Trophoblast cell (in vitro differentiated cells and primary cell): ENCODE measurements around the gene AIG1.

Experiments
- DNase-seq, 2 donors: peaks; one replicate each; pipeline ENCODE4 v3.0.0-alpha.2; 2016
- H2AFZ ChIP-seq: 2 replicates; pipeline ENCODE4 v1.6.1; 2013; ENCODE audit warnings: low read length, moderate library complexity, mild to moderate bottlenecking; ENCODE audit not compliant: insufficient read depth, poor library complexity
- H2AK5ac ChIP-seq: 2 replicates; pipeline ENCODE4 v1.6.1; 2013; ENCODE audit warnings: mild to moderate bottlenecking, low read length
- H2BK120ac ChIP-seq: 2 replicates; pipeline ENCODE4 v1.6.1; 2013; ENCODE audit warnings: low read length, mild to moderate bottlenecking, moderate library complexity; ENCODE audit not compliant: insufficient read depth, poor library complexity
- H2BK12ac ChIP-seq: 2 replicates; pipeline ENCODE4 v1.6.1; 2013; ENCODE audit warnings: mild to moderate bottlenecking, low read length, moderate library complexity
- H2BK5ac ChIP-seq: 2 replicates; pipeline ENCODE4 v1.6.1; 2013; ENCODE audit warnings: low read length, low read depth, moderate library complexity, mild to moderate bottlenecking; ENCODE audit not compliant: poor library complexity
- H3K14ac ChIP-seq: 2 replicates; pipeline ENCODE4 v1.6.1; 2013; ENCODE audit warnings: mild to moderate bottlenecking, low read length
- H3K18ac ChIP-seq: 2 replicates; pipeline ENCODE4 v1.6.1; 2013; ENCODE audit warnings: mild to moderate bottlenecking, low read length
- H3K23ac ChIP-seq: 2 replicates; pipeline ENCODE4 v1.6.1; 2013; ENCODE audit warnings: low read length
- H3K27ac ChIP-seq: 2 replicates; pipeline ENCODE4 v1.5.1; 2013; ENCODE audit warnings: low read depth, mild to moderate bottlenecking, inconsistent platforms, low read length, moderate library complexity
- H3K27me3 ChIP-seq: 2 replicates; pipeline ENCODE4 v1.6.1; 2013; ENCODE audit warnings: inconsistent platforms, mild to moderate bottlenecking, low read length, moderate library complexity; ENCODE audit not compliant: insufficient read depth
- H3K36me3 ChIP-seq, 2 experiments: 1 replicate in 1 of 2; 2 replicates in 1 of 2; pipeline ENCODE4 v1.6.1; 2013; ENCODE audit warnings: low read length in 2 of 2, mild to moderate bottlenecking in 2 of 2, moderate library complexity in 1 of 2; ENCODE audit not compliant: insufficient read depth in 2 of 2, control insufficient read depth in 1 of 2
- H3K4ac ChIP-seq: 2 replicates; pipeline ENCODE4 v1.6.1; 2013; ENCODE audit warnings: low read depth, mild to moderate bottlenecking, low read length, moderate library complexity
- H3K4me1 ChIP-seq, 2 experiments: 1 replicate in 1 of 2; 2 replicates in 1 of 2; pipeline ENCODE4 v1.6.1; 2013; ENCODE audit warnings: low read length in 2 of 2, mild to moderate bottlenecking in 2 of 2, moderate library complexity in 1 of 2; ENCODE audit not compliant: insufficient read depth in 2 of 2, control insufficient read depth in 1 of 2
- H3K4me2 ChIP-seq: 2 replicates; pipeline ENCODE4 v1.6.1; 2013; ENCODE audit warnings: inconsistent platforms, mild to moderate bottlenecking, low read length, moderate library complexity
- H3K4me3 ChIP-seq: 2 replicates; pipeline ENCODE4 v1.5.1; 2013; ENCODE audit warnings: mild to moderate bottlenecking, low read depth, low read length, inconsistent platforms
- H3K79me1 ChIP-seq: one replicate; pipeline ENCODE4 v1.6.1; 2013; ENCODE audit warnings: low read length
- H3K79me2 ChIP-seq: 2 replicates; pipeline ENCODE4 v1.6.1; 2013; ENCODE audit warnings: low read length, mild to moderate bottlenecking; ENCODE audit not compliant: control insufficient read depth, insufficient read depth, poor library complexity
- H3K9ac ChIP-seq: 2 replicates; pipeline ENCODE4 v1.6.1; 2013; ENCODE audit warnings: mild to moderate bottlenecking, low read length
- H3K9me3 ChIP-seq: 2 replicates; pipeline ENCODE4 v1.6.1; 2013; ENCODE audit warnings: low read depth, mild to moderate bottlenecking, control low read depth, inconsistent platforms, low read length; ENCODE audit not compliant: insufficient read depth
- H4K12ac ChIP-seq: 2 replicates; pipeline ENCODE4 v1.6.1; 2013; ENCODE audit warnings: low read depth, mild to moderate bottlenecking, low read length, moderate library complexity
- H4K8ac ChIP-seq: 2 replicates; pipeline ENCODE4 v1.6.1; 2013; ENCODE audit warnings: low read depth, mild to moderate bottlenecking, low read length, moderate library complexity
- H4K91ac ChIP-seq: one replicate; pipeline ENCODE4 v1.6.1; 2013; ENCODE audit warnings: low read depth, mild to moderate bottlenecking, low read length, moderate library complexity
- WGBS: extraction: QIAGEN DNeasy Blood & Tissue Kit; methylation state at CpG from one replicate; pipeline ENCODE4 v1.1.7; 2013; ENCODE audit warnings: missing lambda C conversion rate; ENCODE audit not compliant: insufficient read length, insufficient coverage; ENCODE audit errors: extremely low coverage; 5-methylcytosine and 5-hydroxymethylcytosine counted together

Gene AIG1

DNA sequence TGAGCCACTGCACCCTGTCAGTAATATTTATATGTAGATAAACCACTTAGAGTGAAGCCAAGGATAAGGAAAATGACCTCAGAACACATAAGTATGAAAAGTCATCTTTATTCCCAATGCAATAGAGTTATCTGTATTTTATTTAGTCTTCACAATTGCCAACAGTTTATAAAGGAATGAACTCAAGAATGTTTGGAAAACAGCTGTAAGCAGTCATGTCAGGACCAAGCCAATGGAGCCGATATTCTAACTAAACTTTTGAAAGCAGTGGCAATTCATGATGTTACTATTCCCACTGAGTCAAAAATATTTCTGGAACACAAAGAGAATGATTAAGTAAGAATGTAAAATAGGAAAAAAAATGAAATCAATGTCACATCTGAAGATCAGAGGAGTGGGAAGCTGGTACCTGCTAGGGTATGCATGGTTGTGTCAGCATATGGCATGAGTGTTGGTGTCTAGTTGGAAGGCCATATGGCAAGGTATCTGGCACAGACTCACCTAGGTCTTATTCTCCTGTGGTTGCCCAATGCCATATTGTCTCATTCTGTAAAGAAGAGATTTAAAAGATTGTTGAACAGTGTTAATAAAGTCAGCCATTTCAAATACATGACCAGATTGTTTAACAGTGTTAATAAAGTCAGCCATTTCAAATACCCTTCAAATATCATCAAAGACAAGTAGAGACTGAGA is 271.6 kb downstream of the AIG1 start:
- H3K14ac ChIP-seq, result no peak overlapping the region
- no peak overlapping the region for H3K27ac ChIP-seq
- no peak overlapping the region for H2AFZ ChIP-seq
- no peak overlapping the region for H3K4me2 ChIP-seq
- H3K9ac ChIP-seq, result no peak overlapping the region
- no peak overlapping the region for H3K4ac ChIP-seq
- H3K79me1 ChIP-seq, result no peaks in the 10 kb centered on the region
- no peaks in the 10 kb centered on the region for H3K9me3 ChIP-seq
- peaks cover 0 to 2% of the 10 kb centered on the region in 2 experiments for H3K4me1 ChIP-seq
- H3K79me2 ChIP-seq, result no peaks in the 10 kb centered on the region
- no peak overlapping the region for H3K23ac ChIP-seq
- no peak overlapping the region for H2AK5ac ChIP-seq
- no peak for DNase-seq
- no CpG with 5 or more reads among the region's 1 CpG for WGBS
- no peak overlapping the region for H3K4me3 ChIP-seq
- no peak overlapping the region for H2BK12ac ChIP-seq
- no peaks in the 10 kb centered on the region for H3K36me3 ChIP-seq
- no peak overlapping the region for H3K18ac ChIP-seq
- no peak overlapping the region for H4K91ac ChIP-seq
- no peaks in the 10 kb centered on the region for H3K27me3 ChIP-seq
- no peak overlapping the region for H4K12ac ChIP-seq
- H4K8ac ChIP-seq, result no peak overlapping the region
- H2BK120ac ChIP-seq, result no peak overlapping the region
- no peak overlapping the region for H2BK5ac ChIP-seq

DNA sequence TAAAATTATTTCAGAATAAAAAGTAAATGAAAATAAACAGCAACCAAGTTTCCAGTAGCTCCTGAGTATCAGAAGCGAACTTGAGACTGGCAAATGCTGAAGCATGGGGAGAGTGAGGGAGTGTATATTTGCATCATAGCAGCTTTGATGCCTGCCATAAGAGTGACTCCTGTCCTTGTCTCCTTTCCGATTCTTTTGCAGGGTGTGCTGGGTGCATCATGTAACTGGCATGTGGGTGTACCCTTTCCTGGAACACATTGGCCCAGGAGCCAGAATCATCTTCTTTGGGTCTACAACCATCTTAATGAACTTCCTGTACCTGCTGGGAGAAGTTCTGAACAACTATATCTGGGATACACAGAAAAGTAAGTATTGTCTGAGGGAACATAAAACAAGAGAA is 272.4 kb downstream of the AIG1 start:
- no peak overlapping the region for H4K8ac ChIP-seq
- H3K9ac ChIP-seq, result no peak overlapping the region
- no peak for DNase-seq
- H2AFZ ChIP-seq, result no peak overlapping the region
- H3K4ac ChIP-seq, result no peak overlapping the region
- H3K27ac ChIP-seq, result no peak overlapping the region
- H3K36me3 ChIP-seq, result no peaks in the 10 kb centered on the region
- no peak overlapping the region for H3K18ac ChIP-seq
- H3K14ac ChIP-seq, result no peak overlapping the region
- no CpG with 5 or more reads among the region's 2 CpGs for WGBS
- H2BK12ac ChIP-seq, result no peak overlapping the region
- no peak overlapping the region for H2BK5ac ChIP-seq
- H3K79me2 ChIP-seq, result no peaks in the 10 kb centered on the region
- peaks cover 0 to 2% of the 10 kb centered on the region in 2 experiments for H3K4me1 ChIP-seq
- H3K79me1 ChIP-seq, result no peaks in the 10 kb centered on the region
- no peak overlapping the region for H3K4me2 ChIP-seq
- no peaks in the 10 kb centered on the region for H3K9me3 ChIP-seq
- H2BK120ac ChIP-seq, result no peak overlapping the region
- H3K27me3 ChIP-seq, result no peaks in the 10 kb centered on the region
- no peak overlapping the region for H4K12ac ChIP-seq
- no peak overlapping the region for H4K91ac ChIP-seq
- H3K23ac ChIP-seq, result no peak overlapping the region
- H2AK5ac ChIP-seq, result no peak overlapping the region
- H3K4me3 ChIP-seq, result no peak overlapping the region

DNA sequence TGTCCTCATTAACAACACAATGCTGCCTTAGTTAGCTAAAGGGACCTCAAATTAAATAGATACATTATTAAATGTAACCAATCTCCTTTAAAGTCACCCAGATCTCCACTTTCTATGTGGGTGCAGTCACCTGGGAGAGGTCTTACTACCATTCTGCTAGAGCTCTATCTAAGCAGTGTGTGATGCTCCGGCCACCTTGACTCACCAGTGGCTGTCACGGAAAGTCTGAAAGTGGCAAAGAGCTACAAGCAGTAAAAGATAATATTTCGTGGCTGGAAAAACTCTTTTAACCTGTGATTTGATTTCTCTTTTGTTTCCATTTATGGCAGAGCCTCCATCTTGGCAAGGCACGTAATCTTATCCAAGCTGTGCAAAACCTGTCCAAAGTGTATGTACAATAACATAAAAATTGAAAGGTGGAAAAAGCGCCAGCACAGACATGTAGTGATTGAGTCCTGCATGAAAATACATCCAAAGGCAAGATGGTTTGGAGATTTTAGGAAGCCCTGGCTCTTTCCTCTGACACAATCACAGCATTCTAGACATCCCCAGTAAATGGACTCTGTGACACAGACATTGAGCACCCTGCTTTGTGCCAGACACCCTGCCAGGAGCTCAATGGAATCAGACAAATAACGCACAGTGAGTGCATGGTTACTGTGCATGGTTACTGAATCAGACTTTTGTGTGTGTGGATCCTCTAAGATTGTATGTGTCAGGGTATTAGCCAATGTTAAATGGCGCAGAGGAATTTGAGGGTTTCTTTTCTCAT is 273.2 kb downstream of the AIG1 start:
- H2BK12ac ChIP-seq, result no peak overlapping the region
- no CpG with 5 or more reads among the region's 7 CpGs for WGBS
- no peak overlapping the region for H3K4ac ChIP-seq
- no peak overlapping the region for H2AK5ac ChIP-seq
- H3K79me1 ChIP-seq, result no peaks in the 10 kb centered on the region
- no peak for DNase-seq
- H4K91ac ChIP-seq, result no peak overlapping the region
- no peak overlapping the region for H3K4me3 ChIP-seq
- H3K4me1 ChIP-seq, result peaks cover 0 to 2% of the 10 kb centered on the region in 2 experiments
- no peaks in the 10 kb centered on the region for H3K36me3 ChIP-seq
- H3K4me2 ChIP-seq, result no peak overlapping the region
- H2BK5ac ChIP-seq, result no peak overlapping the region
- no peak overlapping the region for H4K12ac ChIP-seq
- no peak overlapping the region for H4K8ac ChIP-seq
- H3K23ac ChIP-seq, result no peak overlapping the region
- H2AFZ ChIP-seq, result no peak overlapping the region
- no peak overlapping the region for H3K14ac ChIP-seq
- no peaks in the 10 kb centered on the region for H3K79me2 ChIP-seq
- no peaks in the 10 kb centered on the region for H3K9me3 ChIP-seq
- H3K27me3 ChIP-seq, result no peaks in the 10 kb centered on the region
- H3K18ac ChIP-seq, result no peak overlapping the region
- no peak overlapping the region for H3K27ac ChIP-seq
- H2BK120ac ChIP-seq, result no peak overlapping the region
- no peak overlapping the region for H3K9ac ChIP-seq

DNA sequence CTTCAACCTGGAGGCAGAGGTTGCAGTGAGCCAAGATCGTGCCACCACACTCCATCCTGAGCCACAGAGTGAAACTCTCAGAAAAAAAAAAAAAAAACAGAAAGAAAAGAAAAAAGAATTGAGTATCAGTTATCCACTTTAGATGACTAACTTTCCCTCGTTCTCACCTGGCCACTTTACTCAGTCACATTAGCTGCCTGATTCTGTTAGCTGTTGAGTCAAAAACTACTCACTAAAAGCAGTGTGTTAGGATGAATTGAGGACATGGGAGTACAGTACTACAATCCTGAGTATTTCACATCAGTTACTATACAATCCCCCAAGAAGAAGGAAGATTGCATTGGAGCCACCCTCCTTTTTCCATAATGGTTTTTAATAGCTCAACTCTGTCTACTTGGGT is 275.2 kb downstream of the AIG1 start:
- Histone ChIP-seq H2AK5ac (no peak overlapping the region), H3K18ac (no peak overlapping the region), H2BK5ac (no peak overlapping the region), H3K27ac (no peak overlapping the region), H2AFZ (no peak overlapping the region), H3K9ac (no peak overlapping the region), H3K4ac (no peak overlapping the region), H3K4me2 (no peak overlapping the region), H2BK12ac (no peak overlapping the region), H4K91ac (no peak overlapping the region), H4K8ac (no peak overlapping the region), H3K36me3 (no peaks in the 10 kb centered on the region), H3K79me1 (no peaks in the 10 kb centered on the region), H3K4me1 (peaks cover 0 to 2% of the 10 kb centered on the region in 2 experiments), H3K14ac (no peak overlapping the region), H3K79me2 (no peaks in the 10 kb centered on the region), H3K27me3 (no peaks in the 10 kb centered on the region), H3K9me3 (no peaks in the 10 kb centered on the region), H3K23ac (no peak overlapping the region), H4K12ac (no peak overlapping the region), H2BK120ac (no peak overlapping the region), H3K4me3 (no peak overlapping the region)
- no peak for DNase-seq
- whole genome bisulfite sequencing, result no CpG with 5 or more reads among the region's 2 CpGs
